GM19035 (cell line): ENCODE results near the gene PIAS2.
"Not testable (repeated sequence)": the region's sequence is repeated elsewhere in the genome, so short reads cannot be mapped to it uniquely, and the experiment has no call there.

ENCODE experiments used
- ATAC-seq: cut with Tn5 transposase; IDR thresholded peaks from one replicate; pipeline ENCODE4 v1.9.1; 2021; ENCODE audit not compliant: unreplicated experiment

PIAS2 gene, protein sequence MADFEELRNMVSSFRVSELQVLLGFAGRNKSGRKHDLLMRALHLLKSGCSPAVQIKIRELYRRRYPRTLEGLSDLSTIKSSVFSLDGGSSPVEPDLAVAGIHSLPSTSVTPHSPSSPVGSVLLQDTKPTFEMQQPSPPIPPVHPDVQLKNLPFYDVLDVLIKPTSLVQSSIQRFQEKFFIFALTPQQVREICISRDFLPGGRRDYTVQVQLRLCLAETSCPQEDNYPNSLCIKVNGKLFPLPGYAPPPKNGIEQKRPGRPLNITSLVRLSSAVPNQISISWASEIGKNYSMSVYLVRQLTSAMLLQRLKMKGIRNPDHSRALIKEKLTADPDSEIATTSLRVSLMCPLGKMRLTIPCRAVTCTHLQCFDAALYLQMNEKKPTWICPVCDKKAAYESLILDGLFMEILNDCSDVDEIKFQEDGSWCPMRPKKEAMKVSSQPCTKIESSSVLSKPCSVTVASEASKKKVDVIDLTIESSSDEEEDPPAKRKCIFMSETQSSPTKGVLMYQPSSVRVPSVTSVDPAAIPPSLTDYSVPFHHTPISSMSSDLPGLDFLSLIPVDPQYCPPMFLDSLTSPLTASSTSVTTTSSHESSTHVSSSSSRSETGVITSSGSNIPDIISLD

DNA sequence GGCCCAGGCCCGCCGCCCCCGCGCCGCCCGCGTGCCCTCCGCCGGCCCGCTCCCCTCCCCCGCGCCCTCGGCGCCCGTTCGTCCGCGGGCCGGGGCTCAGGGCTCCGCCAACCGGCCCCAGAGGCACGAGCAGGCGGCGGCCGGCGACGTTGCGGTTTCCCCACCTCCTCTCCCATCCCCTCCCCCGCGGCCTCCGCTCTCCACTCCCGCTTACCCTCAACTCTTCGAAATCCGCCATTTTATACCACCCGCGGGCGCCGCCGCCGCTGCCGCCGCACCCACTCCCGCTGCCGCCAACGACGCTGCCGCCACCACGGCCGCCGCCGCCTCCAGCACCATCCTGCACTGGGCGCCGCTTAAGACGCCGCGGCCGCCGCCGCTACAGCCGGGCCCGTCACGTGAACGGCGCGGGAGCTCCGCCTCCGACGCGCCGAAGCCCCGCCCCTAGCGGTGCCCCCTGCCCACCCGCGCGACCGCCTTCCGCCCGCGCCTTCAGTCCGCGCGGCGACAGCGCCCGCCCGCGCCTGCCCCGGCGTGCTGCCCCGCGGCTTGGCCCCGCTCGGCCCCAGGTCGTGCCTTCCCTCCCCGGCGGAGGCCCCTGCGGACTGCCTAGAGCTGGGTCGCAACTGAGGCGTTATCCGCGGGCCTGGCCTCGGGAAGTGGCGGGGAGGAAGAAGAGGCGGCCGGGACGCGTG is at the start of gene PIAS2, which contains the start of gene KATNAL2:
TSS of gene PIAS2 (minus strand) at position 400 of the 695 bp plus-strand sequence. CDS start at position 238, 162 bp downstream.
TSS of gene KATNAL2 (plus strand) at position 495 of the 695 bp plus-strand sequence. CDS start 29,271 bp downstream, outside the sequence.
- peak; percentile 87 for ATAC-seq

DNA sequence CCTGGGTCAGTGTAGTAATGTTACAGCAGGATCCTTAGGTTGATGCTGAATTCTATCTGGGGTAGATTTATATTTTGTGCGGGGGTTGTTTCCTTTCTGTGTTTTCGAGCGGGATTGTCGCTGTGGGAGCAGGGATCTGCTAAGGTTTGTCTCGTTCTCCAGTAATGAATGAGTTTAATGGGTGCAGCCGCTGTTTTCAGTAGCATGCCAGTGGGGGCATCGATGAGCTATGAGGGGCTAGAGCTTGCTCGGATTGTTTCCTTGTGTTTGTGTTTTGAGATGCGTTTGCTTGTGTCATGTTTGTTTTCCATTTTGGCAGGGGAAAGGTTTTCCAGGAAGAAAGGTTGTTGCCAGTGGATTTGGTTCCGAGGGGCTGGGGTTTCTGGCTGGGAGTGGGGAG is 49.0 kb upstream of the PIAS2 start:
- ATAC-seq = not testable (repeated sequence)

DNA sequence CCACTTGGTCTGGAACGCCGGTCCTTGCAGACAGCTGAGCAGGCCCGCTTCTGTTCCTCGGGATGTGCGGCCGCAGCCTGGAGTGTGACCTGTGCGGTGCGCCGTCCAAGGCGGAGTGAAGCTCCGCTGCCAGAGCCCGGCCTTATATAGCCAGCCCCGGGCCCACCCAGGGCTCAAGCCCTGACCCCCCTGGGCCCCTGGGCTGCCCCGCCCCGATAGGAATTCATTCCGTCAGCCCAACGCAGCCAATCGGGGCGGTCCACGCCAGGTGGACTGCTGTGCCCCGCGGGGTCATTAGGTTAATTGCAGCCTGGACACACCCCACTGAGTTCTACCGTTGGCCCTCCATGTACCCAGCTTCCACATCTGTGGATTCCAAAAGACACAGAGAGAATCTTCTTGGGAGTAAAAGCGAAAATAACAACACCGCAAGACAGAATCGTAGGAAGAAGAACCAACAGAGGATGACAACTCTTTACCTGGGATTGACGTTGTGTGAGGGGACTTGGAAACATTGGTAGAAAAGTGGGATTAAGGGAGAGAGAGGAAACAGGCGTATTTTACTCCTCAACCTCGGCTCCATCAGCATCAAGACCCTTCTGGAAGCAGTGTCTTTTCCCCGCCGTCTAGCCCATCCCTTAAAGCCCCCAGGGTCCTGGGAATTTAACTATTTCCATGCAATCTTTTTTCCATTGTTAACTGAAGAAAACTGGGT is 47.4 kb upstream of the PIAS2 start:
- not testable (repeated sequence) for ATAC-seq

DNA sequence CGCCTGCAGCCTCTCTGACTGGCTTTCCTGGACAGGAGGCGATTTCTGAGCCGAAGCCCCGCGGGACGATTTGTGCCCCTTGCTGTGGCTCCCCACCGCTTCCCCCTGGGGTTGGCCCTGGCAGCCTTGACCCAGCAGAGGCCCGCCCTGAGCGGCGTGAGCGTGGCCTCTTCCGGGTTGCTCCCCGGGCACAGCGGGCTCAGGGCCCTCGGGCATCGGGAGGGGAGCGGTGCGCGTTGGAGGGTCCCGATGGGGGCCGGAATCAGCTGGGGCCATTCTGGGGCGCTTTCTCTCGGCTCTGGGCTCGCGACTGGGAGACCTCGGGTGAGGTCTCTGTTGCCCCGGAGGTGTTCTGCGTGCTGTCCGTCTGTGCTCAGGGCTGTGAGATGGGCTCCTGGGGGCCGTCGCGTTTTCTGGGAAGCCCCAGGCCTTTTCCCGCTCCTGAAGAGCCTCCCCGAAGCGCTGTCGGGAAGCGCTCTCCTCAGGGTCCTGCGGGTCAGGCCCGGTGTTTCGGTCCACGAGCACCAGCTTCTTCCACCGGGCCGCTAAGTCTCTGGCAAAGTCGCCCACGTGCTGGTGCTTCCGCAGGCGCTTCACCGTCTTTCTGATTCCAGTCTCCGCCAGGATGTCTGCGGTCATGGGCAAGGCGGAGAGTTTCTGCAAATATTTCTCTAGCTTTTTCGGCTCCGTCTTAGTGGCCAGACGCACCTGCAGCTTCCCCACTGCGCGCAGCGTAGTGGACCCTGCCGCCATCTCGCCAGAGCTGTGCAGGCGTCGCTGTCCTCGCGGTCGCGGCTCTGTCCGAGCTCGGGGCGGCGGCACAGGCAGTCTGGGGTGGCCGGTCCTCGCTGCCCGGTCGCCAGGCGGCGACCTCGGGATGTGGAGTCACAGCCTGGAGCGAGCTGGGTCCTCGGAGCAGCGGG is 46.6 kb upstream of the PIAS2 start:
- not testable (repeated sequence) for ATAC-seq

DNA sequence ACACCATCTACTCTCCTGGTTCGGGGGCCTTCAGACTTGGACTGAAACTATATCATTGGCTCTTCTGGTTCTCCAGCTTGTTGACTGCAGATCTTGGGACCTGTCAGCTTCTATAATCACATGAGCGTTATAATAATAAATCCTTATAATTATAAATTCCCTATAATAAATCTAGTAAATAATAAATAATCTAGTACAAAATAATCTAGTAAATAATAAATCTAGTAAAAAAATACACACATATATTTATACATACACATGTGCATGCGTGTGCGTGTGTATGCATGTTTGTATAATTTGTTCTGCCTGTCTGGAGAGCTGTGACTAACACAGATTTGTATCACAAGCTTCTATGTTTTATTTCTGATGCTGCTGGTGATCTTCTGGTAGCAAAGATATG is 40.9 kb upstream of the PIAS2 start:
- no peak for ATAC-seq

DNA sequence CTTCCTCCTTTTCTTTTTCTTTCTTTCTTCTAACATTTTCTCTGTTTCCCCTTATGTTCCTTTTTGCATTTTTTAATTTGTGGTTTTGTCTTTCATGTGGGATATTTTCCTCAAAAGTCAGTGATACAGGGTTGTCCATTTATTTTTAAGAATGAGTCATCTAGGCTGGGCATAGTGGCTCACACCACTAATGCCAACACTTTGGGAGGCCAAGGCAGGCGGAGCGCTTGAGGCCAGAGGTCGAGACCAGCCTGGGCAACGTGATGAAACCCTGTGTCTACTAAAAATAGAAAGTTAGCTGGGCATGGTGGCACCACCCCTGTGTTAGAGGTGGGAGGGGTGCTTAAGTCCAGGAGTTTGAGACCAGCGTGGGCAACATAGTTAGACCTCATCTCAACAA is 35.9 kb upstream of the PIAS2 start:
- no peak for ATAC-seq

DNA sequence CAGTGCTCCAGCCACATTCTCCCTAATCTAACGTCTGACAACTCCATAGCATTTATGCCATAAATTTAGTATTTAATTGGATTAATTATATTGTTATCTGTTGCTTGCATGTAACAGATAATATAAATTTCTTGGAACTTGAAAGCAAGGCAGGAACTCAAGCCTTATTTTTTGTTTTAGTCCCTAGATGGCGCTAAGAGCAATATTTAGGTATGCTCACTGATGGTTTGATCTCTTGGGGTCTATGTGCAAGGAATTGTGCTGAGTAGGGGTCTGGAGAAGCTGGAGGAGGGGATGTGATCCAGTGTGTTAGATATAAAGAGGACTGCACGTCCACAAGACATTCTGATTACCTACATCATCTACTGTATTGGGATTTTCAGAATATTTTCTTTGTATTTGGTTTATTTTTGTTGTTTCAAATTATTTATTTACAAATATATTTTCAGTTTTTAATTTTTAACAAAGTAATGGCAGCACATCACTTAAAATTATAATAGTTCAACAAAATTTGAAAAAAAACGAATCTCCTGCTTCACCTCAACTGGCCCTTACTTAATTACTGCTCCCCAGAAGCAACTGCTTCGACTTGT is 32.9 kb upstream of the PIAS2 start:
- no peak for ATAC-seq

DNA sequence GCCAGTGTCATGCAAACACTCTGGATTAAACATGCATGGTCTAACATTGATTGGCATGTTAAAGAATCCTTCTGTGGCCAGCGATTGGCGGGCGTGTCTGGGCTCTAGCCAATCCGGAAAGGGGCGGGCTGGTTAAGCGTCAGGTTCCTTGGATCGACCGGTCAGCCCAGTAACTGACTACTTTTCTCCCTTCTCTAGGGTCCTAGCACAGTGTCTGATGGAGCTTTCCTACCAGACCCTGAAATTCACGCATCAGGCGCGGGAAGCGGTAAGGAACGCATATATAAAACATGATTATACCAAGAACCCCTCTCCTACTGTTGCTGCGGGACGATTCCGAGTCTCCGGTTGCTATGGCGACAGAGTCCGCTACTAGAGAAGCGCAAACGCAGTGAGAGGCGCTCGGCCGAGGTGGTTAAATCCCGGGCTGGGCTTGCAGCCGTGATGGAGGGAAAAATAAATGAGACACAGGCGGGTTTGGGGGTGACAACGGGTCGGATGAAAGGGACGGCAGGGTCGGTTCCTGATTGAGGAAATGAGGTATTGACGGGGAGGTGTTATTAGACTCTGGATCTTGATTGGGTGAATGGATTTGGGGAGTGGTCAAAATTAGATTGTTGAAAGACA is 29.5 kb upstream of the PIAS2 start:
- peak; percentile 98 for ATAC-seq

DNA sequence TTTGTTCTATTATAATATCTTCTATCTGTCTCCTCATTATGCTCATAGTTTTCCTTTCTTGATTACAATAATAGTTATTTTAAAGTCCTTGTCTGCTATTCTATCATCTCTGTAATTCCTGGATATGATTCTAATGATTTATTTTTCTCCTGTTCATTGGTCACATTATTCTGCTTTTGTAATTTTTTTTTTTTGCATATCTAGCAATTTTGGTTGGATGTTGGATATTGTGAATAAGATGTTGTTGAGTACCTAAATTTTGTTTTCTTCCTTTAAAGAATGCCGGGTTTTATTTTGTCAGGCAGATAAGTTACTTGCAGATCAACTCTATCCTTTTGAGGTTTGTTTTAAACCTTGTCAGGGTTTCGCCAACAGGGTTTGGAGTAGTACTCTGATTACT is 25.3 kb upstream of the PIAS2 start:
- no peak for ATAC-seq

DNA sequence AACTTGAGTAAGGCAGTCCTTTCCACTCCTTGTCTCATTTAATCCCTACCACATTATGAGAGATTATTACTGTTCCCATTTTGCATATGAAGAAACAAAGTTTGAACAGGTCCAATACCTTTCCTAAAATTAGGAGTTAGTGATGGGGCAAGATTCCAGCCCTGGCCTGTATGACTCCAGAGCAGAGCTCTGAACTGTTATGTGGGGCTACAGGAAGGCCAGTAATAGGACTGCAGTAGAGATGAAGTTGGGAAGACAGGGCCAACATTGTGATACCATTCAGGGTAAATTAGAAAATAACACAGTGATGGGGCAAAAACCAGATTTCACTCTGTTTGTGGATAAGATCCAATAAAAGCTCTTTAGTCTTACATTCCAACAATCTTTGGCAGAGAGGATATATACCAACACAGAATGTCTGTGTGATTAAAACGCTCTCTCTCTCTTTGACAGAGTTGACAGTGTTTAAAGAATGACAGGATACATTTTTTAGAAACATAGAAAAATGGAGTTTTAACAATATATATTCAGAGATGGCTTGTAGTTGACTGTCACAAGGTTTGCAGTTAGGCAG is 22.8 kb upstream of the PIAS2 start:
- no peak for ATAC-seq

DNA sequence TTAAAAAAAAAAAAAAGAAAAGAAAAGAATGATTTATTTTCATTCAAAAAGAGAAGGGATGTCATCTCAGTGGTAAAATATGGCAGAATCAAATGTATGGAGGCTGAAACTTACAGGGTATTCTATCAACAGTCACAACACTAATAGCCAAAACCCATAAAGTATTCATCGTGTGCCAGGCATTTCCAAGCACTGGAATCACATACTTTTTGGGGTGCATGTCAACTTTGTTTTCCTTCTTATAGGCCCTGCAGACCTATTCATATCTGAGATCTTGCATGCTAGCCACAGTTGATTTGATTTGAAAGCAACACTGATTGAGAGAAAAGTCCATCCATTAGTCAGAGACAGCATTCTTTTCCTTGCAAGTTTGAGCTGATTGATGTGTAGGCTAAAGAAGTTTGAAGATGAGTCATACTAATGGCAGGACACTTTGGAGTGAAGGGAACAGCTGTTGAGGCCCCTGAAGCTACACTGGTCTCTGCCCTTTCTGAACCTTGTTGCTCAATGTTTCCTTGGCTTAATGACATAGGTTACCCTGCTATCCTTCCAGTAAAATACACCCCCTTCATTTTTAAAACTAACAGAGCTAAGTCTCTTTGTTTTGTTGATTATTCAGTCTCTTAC is 22.1 kb upstream of the PIAS2 start:
- no peak for ATAC-seq

DNA sequence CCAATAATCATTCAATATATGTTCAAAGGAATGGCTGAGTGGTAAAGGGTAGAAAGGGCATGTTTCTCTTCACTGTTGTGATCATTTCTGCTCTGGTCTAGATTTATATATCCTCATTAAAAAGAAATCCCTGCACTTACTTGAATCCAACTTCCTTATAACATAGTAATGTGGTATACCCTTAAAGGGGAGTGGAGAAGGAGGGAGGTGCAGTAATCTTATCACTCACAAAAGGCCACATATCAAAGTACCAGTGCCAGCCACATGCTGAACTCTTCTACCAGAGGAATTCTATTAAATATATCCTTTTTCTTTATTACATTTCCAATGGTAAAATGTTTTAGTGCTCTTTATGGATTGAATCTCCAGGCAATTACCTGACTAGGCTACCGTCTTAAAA is 3.3 kb upstream of the PIAS2 start:
- ATAC-seq = no peak

DNA sequence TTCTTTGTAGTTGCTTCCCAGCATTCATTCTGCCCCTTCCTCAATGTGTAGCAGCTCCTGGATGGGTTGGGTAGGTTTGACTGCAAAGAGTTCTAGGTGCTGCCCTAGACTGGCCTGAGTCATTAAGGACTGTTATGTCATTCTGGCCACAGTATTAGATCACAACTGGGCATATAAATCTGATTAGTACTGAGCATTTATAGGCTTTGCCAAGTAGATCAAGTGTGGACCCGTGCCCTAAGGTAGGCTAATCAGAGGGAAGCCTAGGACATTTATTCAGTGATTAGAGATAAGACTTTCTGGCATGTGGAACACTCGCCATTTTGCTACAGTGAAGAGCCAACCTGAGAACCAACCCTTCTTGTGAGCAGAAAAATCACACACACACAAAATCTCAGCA is 2.8 kb upstream of the PIAS2 start:
- no peak for ATAC-seq

DNA sequence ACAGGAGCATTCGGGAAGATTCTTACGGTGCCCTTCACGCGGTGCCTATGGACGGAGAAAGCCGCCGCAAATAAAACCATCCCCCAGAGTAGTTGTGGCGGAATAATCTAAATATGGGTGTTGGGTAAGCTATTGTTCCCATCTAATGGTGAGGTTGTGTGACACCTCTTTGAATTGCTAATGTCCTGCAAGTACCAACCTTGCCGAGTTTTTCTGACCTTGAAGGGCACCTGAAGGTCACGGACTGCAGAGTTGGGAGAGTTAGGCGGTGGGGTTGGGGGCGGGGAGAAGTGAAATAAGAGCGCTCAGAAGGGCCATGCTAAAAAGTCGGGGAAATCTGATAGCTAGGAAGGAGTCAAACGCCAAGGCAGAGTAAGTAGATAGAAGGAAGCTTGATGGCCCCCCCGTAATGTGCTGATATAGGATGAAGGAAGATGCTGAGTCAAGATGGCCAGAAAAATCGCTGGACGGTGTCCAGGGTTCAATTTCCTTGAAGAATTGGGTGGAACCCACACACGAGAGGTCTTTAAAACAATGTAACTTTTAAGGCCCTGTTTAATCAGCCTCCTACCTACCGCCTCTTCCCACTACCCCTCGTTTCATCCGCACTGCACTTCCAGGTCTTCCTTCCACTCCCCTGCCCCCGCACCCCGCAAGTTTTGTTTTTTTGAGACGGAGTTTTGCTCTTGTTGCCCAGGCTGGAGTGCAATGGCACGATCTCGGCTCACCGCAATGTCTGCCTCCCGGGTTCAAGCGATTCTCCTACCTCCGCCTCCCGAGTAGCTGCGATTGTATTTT is 695 bp upstream of the PIAS2 start:
- ATAC-seq = peak; percentile 12

DNA sequence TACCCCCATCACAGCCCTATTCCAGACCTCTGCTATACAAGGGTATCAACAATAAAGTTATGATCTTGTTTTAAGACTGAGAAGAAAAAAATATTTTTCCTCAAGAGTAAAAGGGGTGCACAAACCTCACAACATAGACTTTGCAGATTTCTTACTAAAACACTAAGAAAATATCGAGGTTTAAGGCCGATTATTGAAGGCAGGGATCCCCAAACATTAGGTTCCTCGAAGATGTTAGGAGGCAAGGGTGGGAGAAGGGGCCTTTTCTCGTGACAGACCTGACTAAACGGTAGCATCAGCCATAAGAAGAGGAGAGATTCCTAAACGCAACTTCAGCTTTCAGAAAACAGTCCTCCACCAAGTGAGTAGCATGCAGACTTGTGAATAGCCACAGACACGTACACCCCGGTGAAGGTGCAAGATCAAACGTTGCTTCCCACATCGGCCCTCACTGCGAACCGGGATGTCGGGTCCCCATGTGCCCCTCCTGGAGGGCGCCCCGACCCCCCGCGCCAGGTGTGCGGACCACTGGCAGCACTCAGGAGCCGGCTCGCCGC is 678 bp downstream of the PIAS2 start:
- ATAC-seq = no peak

DNA sequence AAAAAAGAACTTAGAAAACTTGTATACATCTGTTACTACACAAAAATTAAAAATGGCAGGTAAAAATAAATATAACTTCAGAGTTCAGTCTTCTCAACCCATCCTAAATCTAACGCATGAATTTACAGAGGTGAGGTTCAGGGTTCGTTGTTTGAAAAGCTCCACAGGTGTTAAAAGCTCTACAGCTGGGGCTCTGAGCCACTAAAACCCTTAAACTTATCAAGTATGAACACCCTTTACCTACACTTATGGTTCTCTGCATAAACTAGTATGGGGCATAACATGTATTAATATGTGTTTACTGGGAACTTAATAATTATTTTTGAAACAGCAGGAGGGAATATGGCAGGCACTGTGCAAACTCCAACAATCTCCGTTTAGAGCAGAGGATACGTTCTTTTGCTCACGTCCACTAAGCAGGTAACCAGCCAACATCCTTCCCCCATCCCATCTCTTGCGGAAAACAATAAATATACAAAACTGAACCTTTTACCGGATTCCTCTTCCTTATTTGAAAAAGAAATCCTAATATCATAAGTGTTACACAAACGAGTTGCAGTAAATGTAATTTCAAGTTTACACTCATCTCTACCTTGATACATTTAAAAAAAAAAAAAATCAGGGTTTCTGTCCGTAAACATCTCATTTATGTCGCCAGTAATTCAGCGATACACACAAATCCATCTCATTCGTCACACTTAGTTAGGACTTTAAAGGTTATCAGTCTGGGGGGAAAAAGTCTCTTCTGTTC is 1.3 kb downstream of the PIAS2 start:
- no peak for ATAC-seq

DNA sequence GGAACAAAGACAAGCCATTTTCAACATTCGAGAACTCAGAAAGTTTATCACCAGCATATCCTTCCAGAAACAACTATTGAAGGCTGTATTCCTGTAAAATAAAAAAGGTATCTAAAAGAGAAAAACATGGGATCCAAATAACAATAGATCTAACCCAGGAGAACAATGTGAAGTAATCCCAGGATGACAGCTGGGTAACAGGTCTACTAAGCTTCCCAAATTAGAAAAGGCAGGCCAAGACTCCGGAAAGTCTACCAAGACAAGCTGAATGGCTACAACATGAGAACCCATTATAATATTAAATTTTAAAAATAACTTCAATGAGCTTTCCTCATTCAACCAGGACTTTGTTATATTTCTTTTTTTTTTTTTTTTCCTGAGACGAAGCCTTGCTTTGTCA is 6.5 kb downstream of the PIAS2 start:
- no peak for ATAC-seq
